DMS114 treated with DMSO at 0.1 percent for 48 hours (cell line): Measurements from ENCODE around the gene BCCIP.

Experiments
- DNase-seq: peaks from one replicate; lab custom pipeline; 2025; ENCODE audit not compliant: unreplicated experiment; lab: John Stamatoyannopoulos, UW

Gene BCCIP

DNA sequence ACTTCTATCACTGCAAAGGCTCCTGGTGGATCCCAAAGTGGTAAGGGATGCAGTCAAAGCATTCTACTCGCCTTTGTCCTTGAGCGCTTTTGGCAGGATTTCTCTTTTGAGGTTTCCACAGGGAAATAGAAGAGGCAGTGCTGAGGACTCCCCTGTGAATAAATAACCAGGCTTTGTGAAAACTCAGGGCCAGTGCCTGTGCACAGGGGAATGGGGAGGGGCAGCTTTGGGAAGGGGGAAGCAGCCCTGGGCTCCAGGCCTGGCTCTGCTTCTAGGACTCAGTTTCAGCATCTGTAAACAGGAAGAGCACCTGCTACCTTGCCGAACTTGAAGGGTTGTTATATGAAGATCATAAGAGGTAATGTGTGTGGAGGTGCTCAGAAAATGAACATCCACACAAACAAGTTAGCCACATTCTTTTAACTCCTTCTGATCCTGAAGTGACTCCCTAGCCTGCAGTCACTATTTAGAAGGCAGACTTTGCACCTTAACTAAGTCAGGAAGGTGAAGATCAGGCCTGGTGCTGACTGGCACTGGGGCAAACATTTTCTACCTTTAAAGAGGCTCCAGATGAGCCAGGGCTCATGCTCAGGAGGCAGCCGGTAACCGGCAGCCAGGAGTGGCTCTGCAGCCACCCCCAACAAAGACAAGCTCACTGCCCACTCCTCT lies 25.2 kb upstream of the BCCIP start:
- DNase-seq: no peak

GRCh38 chr10:125799451-125800182 lies 23.7 kb upstream of the BCCIP start:
- no peak for DNase-seq

- no peak for DNase-seq
Measured at GRCh38 chr10:125801574-125801973, 21.8 kb upstream of the BCCIP start.

DNA sequence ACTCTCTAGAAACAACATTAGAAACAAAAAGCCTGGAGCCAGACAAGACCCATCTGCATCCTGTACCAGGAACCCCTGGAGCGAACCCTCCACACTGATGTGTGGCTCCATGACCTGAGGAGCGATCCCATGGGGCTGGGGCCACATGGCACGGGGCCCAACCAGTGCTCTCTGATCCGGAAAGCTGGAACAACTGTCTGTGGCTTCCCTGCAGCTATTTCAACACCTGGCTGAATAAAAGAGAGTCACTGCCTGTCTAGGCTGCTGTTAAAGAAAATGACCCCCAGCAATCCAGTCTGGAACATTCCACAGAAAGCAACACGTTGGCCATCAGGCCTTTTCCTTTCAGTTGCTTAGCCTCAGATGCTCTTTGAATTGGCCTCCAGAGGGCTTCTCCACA lies 21.2 kb upstream of the BCCIP start:
- no peak for DNase-seq

DNA sequence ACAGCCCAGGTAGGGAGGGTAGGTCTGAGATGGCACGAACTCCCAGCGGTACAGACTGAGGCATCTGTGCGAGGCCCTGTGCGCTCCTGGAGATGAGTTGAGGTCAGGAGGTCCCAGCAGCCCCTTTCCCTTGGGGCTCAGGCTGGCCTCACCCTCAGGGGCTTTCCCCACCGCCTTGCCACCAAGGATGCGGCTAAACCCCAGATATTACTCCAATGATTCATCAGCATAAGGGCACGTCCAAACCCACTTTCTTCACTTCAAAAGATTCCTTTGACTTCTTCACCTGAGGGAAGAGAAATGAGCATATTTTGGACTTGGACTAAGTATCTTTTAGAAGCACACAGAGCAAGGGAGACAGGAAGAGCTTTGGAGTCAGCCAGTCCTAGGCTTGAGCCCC lies 20.6 kb upstream of the BCCIP start:
- no peak for DNase-seq

GRCh38 chr10:125808047-125808446 lies 15.3 kb upstream of the BCCIP start:
- no peak for DNase-seq

DNA sequence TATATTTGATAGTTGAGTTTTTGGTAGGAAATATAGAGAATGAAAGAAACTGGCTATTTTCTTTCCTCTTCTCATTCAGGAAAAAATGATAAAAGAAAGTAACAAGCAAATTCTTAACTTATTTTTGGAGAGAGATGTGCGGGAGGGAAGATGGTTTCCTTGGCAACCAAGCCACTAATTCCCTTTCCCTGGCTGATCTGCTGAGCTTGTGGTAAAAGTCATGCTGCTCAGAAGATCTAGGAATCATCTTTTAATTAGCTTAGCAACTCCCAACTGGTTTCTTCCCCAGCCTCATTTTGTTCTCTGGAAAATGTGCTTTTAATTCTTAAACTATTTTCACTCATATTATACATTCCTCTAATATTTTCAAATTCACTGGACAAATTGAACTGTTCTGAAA lies 12.1 kb upstream of the BCCIP start:
- DNase-seq: no peak

DNA sequence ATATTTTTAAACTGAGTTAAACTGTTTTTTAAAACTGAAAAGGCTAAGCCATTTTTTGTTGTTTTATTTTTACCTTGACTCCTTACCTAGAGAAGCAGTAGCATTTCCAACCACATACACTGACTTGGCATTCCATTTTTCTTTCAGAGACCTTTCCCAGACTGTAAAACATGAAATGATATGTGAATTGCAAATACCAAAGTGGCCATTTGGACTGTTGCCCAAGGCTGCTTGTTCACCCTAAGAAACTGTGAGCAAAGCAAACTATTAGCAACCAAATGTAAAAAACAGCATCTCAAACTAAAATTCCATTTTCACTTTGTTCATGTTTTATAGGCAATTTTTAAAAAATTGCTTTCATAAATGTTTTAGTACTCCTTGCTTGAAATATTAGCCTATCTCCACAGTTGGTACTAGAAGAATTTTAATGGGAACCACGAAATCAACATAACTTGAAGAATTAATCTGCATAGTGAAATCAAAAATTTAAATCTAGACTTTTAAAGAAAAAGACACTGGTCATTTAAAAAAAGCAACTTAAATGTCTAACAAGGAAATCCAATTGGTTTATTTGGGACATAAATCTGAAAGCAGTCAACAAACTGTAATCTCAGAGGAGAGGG lies 11.1 kb upstream of the BCCIP start:
- DNase-seq: no peak

GRCh38 chr10:125815764-125816163 lies 7.6 kb upstream of the BCCIP start:
- no peak for DNase-seq

DNA sequence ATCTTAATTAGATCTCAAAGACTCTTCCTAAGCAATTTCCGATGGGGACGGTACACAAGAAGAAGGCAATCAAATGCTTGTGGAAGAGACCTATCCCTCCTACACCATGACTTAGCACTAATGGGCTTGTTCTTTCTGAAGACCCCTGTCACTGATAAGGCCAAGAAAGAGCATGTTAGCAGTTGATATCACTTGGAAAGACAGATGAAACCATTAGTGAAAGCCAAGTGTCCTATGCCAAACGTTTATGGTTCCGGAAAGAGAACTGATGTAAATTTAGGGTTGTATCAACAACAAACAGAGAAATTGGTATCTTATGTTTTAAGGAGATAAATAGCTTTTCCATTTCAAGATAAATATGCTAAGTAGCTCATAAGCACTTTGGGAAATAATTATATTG lies 6.8 kb upstream of the BCCIP start:
- no peak for DNase-seq

DNA sequence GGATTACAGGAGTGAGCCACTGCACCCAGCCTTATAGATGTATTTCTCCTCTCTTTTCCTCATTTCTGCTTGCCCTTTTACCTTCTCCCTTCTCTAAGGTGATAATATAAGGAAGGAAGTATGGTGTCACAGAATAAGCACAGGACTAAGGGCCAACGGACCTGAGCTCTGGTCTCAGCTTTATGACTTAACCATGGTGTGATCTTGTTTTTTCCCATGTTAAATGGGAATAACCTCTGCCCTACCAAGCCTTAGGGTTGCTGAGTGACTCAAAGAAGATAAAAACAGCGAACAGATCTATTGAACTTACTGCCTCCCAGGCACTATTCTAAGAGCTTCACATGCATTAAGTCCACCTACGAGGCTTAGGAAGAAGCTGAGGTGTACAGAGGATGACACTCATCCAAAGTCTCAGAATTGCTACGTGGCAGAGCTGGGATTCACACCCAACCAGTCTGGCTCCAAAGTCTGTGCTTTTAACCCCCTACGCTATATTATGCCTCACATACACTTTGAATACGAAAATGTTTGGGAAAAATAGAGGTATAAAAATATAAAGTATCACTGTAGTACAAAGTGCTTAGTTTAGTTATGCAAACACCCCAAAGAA lies 5.9 kb upstream of the BCCIP start:
- DNase-seq: no peak

DNA sequence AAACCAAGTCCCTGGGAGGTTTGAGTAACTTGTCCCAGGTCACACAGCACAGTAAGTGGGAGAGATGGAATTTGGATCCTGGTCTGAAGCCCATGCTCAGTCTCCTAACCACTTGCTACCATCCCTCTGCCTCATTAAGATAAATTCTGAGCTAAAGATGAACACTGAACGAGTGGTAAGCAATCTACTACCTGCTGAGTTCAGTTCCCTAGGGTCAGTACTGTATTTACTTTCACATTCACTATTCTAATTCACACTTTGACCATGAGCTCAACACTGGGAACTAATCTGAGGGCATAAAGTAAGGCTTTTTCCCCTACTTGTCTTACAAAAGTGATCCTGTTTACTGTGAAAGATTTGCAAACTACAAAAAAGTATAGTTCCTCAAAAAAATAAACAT lies 2.6 kb upstream of the BCCIP start:
- DNase-seq: no peak

DNA sequence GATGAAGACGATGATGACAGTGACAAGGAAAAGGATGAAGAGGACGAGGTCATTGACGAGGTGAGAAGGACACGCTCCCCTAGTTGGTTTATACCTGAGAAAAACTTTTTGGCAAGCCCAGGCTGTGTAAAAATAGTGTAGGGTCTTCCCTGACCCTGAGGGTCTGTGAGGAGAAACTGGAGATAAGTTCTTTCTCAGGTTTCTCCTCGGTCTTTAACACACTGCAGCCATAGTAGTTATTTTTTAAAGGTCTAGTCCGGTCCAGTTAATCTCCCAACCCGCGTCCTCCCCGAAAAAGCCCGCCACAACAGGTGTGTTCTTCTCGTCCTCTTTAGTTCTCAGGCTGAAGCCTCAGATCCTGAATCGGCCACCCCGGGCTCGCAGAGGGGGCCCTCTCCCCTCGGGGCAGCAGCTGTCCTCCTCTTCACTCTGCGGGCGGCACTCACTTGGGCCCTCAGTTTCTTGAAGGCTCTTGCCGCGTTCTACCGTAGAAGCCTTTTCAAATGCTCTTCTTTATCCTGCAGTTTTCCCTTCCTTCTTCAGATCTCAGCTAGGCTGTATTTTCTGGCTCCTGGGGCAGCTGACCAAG lies 411 bp downstream of the BCCIP start:
- DNase-seq: no peak

DNA sequence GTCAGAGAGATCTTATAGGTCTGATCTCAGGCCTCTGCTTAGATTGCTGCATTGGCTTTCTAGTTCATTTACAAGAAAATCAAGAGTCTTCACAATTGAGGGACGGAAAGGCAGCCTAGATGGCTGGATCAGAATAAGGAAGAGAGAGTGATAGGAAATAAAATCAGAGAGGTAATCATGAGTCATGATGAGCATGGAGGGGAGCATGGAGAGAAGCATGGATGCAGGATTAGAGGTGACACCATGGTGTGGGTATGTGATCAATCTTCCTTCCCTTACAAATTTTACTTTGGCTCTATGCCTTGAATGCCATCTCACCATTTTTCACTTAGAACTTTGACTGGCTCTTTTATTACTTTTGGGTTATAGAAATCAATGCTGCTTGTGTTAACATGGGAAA lies 1.4 kb downstream of the BCCIP start:
- no peak for DNase-seq

- no peak for DNase-seq
Measured at GRCh38 chr10:125827133-125827532, 3.8 kb downstream of the BCCIP start.

DNA sequence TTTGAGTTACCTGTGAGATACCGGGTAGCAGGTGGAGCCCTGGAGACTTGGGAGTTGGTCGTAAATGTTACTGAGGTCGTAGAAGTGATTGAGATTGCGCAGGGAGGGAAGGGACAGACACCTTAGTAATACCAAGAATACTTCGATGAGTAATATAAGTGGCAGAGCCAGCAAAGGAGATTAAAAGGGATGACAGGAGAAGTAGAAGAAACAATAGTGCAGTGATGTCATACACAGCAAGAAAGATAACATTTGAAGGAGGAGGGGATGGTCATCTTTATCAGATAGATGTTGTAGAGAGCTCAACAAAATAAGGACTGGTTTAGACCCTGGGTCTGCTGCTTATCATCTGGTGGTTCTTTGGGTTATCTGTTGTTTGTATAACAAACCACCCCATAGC lies 5.0 kb downstream of the BCCIP start:
- DNase-seq: no peak

DNA sequence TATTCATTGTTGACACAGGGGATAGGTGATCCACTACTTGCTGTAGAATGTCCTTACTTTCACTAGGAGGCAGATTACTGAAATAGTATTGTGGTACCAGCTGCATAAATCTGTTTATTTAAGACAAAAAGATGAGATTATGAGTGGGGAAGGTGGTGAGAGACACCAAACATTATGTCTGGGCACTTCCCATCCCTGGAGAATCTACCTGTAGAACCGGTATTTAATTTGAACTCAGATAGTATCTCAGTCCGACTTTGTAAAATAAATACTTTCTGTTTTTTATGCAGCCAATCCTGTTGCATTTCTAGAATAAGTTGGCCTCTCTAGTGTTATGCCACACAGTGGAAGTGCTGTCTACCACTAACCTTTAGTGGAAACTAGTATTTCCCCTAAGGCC lies 13.4 kb downstream of the BCCIP start:
- DNase-seq: no peak

- DNase-seq: no peak
Measured at GRCh38 chr10:125838802-125839575, 15.6 kb downstream of the BCCIP start.

GRCh38 chr10:125840406-125840805 lies 17.1 kb downstream of the BCCIP start:
- DNase-seq: no peak

DNA sequence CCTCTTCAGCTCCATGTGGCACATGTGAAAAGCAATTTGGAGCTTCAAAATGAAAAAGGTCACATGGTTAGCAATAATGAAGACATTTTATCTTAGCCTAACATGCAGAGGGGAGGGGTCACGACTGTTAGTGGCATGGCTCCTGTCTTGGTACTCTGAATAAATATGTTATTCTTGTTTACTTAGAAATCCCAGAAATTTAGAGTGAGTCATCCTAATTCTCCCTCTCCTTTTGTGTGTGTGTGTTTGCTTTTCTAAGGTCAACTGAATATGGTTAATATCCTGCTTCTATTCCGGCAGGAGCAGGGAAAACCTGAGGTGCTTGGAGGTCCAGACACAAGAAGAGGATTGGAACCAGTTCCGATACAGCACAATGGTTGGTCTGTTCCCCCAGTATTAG lies 17.6 kb downstream of the BCCIP start:
- DNase-seq: no peak
